ENCODE results near the gene HBB.
"Not testable (repeated sequence)": the region's sequence is repeated elsewhere in the genome, so short reads cannot be mapped to it uniquely, and the experiment has no call there.

The HBB gene

DNA sequence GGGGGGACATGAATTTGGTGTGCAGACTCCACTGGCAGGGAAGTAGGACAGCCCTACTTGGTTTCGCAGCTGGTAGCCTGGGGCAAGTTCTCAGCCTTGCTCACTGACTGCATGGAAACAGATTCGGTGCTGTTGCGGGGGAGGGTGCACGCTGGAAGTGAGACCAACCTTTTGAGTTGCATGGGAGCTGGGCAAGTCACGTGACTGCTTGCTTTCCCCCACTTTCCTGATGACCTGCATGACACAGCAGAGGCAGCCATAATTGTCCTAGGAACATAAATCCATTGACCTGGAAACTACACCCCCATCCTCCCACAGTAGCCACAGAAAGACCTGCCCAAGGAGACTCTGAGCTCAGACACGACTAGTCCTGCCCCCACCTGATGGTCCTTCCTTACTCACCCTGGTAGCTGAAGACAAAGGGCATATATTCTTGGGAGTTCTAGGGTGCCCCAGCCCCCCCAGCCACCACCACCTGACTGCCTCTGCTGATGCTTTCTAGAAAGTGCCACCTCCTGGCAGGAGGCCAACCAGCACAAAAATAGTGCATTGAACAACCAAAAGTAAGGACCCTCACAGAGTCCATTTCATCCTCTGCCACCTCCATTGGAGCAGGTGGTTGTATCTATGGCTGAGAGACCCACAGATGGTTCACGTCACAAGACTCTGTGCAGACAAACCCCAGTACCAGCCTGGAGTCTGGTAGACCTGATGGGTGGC lies 31.8 kb upstream of the HBB start:
- CTCF ChIA-PET = interaction anchor here (1.7 kb wide), 1 partner anchor 32 kb away, joined by 4 read pairs; no protein-coding TSS in a partner anchor
- H3K4me3 ChIP-seq (ENCODE audit: low read depth, low read length) = no peak overlapping the region
- H3K27ac ChIP-seq (ENCODE audit: extremely low read depth, low read depth, low read length) = no peak overlapping the region
- H3K4me1 ChIP-seq (ENCODE audit: control insufficient read depth, insufficient read depth, low read length) = no peaks in the 10 kb centered on the region
- H3K9me3 ChIP-seq (ENCODE audit: control insufficient read depth, insufficient read depth, low read depth, low read length) = no peaks in the 10 kb centered on the region
- TF ChIP-seq HOXC10 (CRISPR knock-in tag; IDR thresholded peaks at IDR 0.05) = no peak
- TF ChIP-seq, protein P1, sequence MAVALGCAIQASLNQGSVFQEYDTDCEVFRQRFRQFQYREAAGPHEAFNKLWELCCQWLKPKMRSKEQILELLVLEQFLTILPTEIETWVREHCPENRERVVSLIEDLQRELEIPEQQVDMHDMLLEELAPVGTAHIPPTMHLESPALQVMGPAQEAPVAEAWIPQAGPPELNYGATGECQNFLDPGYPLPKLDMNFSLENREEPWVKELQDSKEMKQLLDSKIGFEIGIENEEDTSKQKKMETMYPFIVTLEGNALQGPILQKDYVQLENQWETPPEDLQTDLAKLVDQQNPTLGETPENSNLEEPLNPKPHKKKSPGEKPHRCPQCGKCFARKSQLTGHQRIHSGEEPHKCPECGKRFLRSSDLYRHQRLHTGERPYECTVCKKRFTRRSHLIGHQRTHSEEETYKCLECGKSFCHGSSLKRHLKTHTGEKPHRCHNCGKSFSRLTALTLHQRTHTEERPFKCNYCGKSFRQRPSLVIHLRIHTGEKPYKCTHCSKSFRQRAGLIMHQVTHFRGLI (tag by site-specific recombination; IDR thresholded peaks at IDR 0.05) = no peak
- TF ChIP-seq ZNF223 (tag by site-specific recombination; IDR thresholded peaks at IDR 0.05) = no peak
- no peak for TF ChIP-seq ZNF10 (tag by site-specific recombination; IDR thresholded peaks at IDR 0.05)
- TF ChIP-seq WT1 (tag by site-specific recombination; IDR thresholded peaks at IDR 0.05) = no peak
- POLR2A ChIA-PET = no interaction called here
- H3K36me3 ChIP-seq (ENCODE audit: control insufficient read depth in 2 of 2, insufficient read depth in 1 of 2, low read length in 2 of 2) = no peaks in the 10 kb centered on the region

DNA sequence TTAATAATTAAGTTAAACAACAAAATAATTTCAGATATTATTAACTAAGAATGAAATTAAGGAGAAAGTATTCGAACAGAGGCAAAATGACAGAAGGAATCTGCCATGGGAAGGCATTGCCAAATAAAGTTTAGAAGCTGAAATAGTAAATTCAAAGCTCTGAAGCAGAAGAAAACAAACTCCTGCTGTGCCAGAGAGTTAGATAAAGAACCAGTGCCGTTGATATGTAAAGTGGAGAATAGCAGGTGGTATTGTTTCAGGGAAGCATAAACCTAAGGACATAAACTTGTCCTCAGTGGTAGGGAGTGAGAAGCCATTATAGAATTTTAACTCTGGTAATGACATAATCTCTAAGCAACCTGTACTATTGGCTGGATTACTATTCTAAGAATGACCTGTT lies 30.4 kb upstream of the HBB start:
- Histone ChIP-seq H3K27ac (ENCODE audit: extremely low read depth, low read depth, low read length) (no peak overlapping the region), H3K9me3 (ENCODE audit: control insufficient read depth, insufficient read depth, low read depth, low read length) (no peaks in the 10 kb centered on the region), H3K36me3 (ENCODE audit: control insufficient read depth in 2 of 2, insufficient read depth in 1 of 2, low read length in 2 of 2) (no peaks in the 10 kb centered on the region), H3K4me3 (ENCODE audit: low read depth, low read length) (no peak overlapping the region), H3K4me1 (ENCODE audit: control insufficient read depth, insufficient read depth, low read length) (no peaks in the 10 kb centered on the region)
- ChIA-PET CTCF (no interaction called here), POLR2A (no interaction called here)
- TF ChIP-seq ZNF16 (tag by site-specific recombination; IDR thresholded peaks at IDR 0.05; ENCODE audit: low read depth) = no peak
- no peak for TF ChIP-seq BCL11B (tag by site-specific recombination; IDR thresholded peaks at IDR 0.05; ENCODE audit: low read depth)
- no peak for TF ChIP-seq PRDM1 (tag by site-specific recombination; IDR thresholded peaks at IDR 0.05)
- TF ChIP-seq, protein P2, sequence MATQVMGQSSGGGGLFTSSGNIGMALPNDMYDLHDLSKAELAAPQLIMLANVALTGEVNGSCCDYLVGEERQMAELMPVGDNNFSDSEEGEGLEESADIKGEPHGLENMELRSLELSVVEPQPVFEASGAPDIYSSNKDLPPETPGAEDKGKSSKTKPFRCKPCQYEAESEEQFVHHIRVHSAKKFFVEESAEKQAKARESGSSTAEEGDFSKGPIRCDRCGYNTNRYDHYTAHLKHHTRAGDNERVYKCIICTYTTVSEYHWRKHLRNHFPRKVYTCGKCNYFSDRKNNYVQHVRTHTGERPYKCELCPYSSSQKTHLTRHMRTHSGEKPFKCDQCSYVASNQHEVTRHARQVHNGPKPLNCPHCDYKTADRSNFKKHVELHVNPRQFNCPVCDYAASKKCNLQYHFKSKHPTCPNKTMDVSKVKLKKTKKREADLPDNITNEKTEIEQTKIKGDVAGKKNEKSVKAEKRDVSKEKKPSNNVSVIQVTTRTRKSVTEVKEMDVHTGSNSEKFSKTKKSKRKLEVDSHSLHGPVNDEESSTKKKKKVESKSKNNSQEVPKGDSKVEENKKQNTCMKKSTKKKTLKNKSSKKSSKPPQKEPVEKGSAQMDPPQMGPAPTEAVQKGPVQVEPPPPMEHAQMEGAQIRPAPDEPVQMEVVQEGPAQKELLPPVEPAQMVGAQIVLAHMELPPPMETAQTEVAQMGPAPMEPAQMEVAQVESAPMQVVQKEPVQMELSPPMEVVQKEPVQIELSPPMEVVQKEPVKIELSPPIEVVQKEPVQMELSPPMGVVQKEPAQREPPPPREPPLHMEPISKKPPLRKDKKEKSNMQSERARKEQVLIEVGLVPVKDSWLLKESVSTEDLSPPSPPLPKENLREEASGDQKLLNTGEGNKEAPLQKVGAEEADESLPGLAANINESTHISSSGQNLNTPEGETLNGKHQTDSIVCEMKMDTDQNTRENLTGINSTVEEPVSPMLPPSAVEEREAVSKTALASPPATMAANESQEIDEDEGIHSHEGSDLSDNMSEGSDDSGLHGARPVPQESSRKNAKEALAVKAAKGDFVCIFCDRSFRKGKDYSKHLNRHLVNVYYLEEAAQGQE (tag by site-specific recombination; IDR thresholded peaks at IDR 0.05) = no peak

DNA sequence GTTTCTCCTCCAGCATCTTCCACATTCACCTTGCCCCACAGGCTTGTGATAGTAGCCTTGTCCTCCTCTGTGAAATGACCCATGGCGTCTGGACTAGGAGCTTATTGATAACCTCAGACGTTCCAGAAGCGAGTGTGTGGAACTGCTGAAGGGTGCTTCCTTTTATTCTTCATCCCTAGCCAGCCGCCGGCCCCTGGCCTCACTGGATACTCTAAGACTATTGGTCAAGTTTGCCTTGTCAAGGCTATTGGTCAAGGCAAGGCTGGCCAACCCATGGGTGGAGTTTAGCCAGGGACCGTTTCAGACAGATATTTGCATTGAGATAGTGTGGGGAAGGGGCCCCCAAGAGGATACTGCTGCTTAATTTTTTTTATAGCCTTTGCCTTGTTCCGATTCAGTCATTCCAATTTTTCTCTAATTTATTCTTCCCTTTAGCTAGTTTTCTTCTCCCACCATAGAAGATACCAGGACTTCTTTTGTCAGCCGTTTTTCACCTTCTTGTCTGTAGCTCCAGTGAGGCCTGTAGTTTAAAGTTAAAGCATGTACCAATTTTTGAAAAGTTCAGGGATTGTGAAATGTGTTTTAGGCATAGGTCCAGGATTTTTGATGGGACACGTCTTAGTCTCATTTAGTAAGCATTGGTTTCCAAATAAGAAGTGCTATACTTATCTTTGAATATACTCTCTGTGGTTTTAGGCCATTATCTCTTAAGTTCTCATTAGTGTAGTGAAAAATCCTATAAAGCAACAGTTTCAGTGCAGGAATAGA lies 28.0 kb upstream of the HBB start, which contains the start of gene HBG2:
TSS of gene HBG2 (minus strand) at position 136 of the 768 bp plus-strand sequence. CDS start at position 83, 53 bp downstream.
- CTCF ChIA-PET = interaction anchor here (0.8 kb wide), 1 partner anchor 629 kb away, joined by 4 read pairs; no protein-coding TSS in a partner anchor
- H3K4me1 ChIP-seq (ENCODE audit: control insufficient read depth, insufficient read depth, low read length); H3K36me3 ChIP-seq (ENCODE audit: control insufficient read depth in 2 of 2, insufficient read depth in 1 of 2, low read length in 2 of 2); POLR2A ChIA-PET; H3K4me3 ChIP-seq (ENCODE audit: low read depth, low read length); H3K27ac ChIP-seq (ENCODE audit: extremely low read depth, low read depth, low read length); H3K9me3 ChIP-seq (ENCODE audit: control insufficient read depth, insufficient read depth, low read depth, low read length): not testable (repeated sequence)

DNA sequence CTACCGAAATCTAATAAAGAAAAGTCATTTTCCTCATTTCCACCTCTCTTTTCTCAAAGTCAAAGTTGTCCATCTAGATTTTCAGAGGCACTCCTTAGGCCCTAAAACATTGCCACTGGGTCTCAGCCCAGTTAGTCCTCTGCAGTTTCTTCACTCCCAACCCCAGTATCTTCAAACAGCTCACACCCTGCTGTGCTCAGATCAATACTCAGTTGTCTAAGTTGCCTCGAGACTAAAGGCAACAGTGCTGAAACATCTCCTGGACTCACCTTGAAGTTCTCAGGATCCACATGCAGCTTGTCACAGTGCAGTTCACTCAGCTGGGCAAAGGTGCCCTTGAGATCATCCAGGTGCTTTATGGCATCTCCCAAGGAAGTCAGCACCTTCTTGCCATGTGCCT lies 27.2 kb upstream of the HBB start:
- POLR2A ChIA-PET; H3K27ac ChIP-seq (ENCODE audit: extremely low read depth, low read depth, low read length); H3K9me3 ChIP-seq (ENCODE audit: control insufficient read depth, insufficient read depth, low read depth, low read length); CTCF ChIA-PET; H3K4me3 ChIP-seq (ENCODE audit: low read depth, low read length); H3K4me1 ChIP-seq (ENCODE audit: control insufficient read depth, insufficient read depth, low read length); H3K36me3 ChIP-seq (ENCODE audit: control insufficient read depth in 2 of 2, insufficient read depth in 1 of 2, low read length in 2 of 2): not testable (repeated sequence)

DNA sequence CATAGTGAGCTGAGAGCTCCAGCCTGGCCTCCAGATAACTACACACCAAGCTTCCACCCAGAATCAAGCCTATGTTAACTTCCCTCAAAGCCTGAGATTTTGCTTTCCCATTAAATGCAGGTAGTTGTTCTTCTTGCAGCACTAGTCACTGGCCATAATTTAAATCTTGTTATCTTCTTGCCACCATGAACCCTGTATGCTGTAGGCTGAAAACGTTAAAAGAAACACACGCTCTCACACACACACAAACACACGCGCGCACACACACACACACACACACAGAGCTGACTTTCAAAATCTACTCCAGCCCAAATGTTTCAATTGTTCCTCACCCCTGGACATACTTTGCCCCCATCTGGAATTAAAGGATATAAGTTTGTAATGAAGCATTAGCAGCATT lies 26.6 kb upstream of the HBB start:
- POLR2A ChIA-PET; H3K4me3 ChIP-seq (ENCODE audit: low read depth, low read length); CTCF ChIA-PET: not testable (repeated sequence)

More for the DNA sequence above, 26.6 kb upstream of the HBB start:
- not testable (repeated sequence) for H3K4me1 ChIP-seq (ENCODE audit: control insufficient read depth, insufficient read depth, low read length); H3K36me3 ChIP-seq (ENCODE audit: control insufficient read depth in 2 of 2, insufficient read depth in 1 of 2, low read length in 2 of 2); H3K27ac ChIP-seq (ENCODE audit: extremely low read depth, low read depth, low read length); H3K9me3 ChIP-seq (ENCODE audit: control insufficient read depth, insufficient read depth, low read depth, low read length)
